Panc1 (cell line): ENCODE measurements around the gene CPT1B.

Source experiments
- SIN3A ChIP-seq: IDR thresholded peaks from 2 replicates; pipeline ENCODE4 v1.6.1; 2012; ENCODE audit warnings: low read depth, mild to moderate bottlenecking, low read length, moderate library complexity, borderline replicate concordance; ENCODE audit not compliant: insufficient read depth
- TCF7L2 ChIP-seq: IDR thresholded peaks from 2 replicates; pipeline ENCODE4 v1.6.1; 2011; ENCODE audit warnings: mild to moderate bottlenecking, low read depth, low read length, inconsistent platforms
- TF ChIP-seq, protein P1 (sequence below): fragments of 450-650 bp; IDR thresholded peaks from 2 replicates; pipeline ENCODE4 v1.5.1; 2017; ENCODE audit warnings: mild to moderate bottlenecking

GRCh38 chr22:50625568-50626313, 47.5 kb upstream of the CPT1B start:
- TF ChIP-seq, protein P1, sequence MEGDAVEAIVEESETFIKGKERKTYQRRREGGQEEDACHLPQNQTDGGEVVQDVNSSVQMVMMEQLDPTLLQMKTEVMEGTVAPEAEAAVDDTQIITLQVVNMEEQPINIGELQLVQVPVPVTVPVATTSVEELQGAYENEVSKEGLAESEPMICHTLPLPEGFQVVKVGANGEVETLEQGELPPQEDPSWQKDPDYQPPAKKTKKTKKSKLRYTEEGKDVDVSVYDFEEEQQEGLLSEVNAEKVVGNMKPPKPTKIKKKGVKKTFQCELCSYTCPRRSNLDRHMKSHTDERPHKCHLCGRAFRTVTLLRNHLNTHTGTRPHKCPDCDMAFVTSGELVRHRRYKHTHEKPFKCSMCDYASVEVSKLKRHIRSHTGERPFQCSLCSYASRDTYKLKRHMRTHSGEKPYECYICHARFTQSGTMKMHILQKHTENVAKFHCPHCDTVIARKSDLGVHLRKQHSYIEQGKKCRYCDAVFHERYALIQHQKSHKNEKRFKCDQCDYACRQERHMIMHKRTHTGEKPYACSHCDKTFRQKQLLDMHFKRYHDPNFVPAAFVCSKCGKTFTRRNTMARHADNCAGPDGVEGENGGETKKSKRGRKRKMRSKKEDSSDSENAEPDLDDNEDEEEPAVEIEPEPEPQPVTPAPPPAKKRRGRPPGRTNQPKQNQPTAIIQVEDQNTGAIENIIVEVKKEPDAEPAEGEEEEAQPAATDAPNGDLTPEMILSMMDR: peak; percentile 63
- TF ChIP-seq TCF7L2 (no peak), SIN3A (no peak)
